B cell (primary cell): ENCODE data around the gene ABCG1.

Source experiments
- CTCF ChIP-seq: fragments of 200-600 bp; IDR thresholded peaks from one replicate; pipeline ENCODE4 v1.8.0; 2022; ENCODE audit warnings: antibody characterized with exemption, mild to moderate bottlenecking
- EZH2 ChIP-seq: IDR thresholded peaks from 2 replicates; pipeline ENCODE4 v1.6.1; 2012; ENCODE audit warnings: borderline replicate concordance, low read depth, mild to moderate bottlenecking, moderate library complexity, low read length; ENCODE audit not compliant: insufficient read depth, poor library complexity, severe bottlenecking

GRCh38 chr21:42189860-42190485 lies 29.0 kb upstream of the ABCG1 start:
- TF ChIP-seq CTCF (no peak), EZH2 (no peak)
